IMR-90 (cell line): ENCODE data around the gene ZC3H12D. TPM values are rescaled to one million over a fixed set of nuclear protein-coding genes. Genes with fewer than 3 reads are reported as not detected.
A peak's percentile ranks its signal among the peaks of the same experiment; 100 is the strongest.

Source experiments
- ATAC-seq: fragments of 200-7000 bp; cut with Tn5 transposase; 2 replicates; pipeline ENCODE4 v1.9.1; 2020; ENCODE audit warnings: low read depth, mild to moderate bottlenecking, moderate library complexity
- BruUV-seq: library from RNA; stranded (reverse); fragments of 400-500 nt; replicated peaks from 2 replicates; lab custom pipeline; 2021; lab: Mats Ljungman, UMichigan
- CTCF ChIA-PET: fragments of 300-600 bp; formaldehyde crosslinking; extraction: SDS; loops from one replicate; lab custom pipeline; 2021; ENCODE audit warnings: antibody characterized with exemption; lab: Yijun Ruan, JAX
- POLR2A ChIA-PET: fragments of 300-600 bp; sonication (Branson Sonifier 250); formaldehyde crosslinking; loops from one replicate; lab custom pipeline; 2022; ENCODE audit warnings: antibody characterized with exemption; ENCODE audit not compliant: unreplicated experiment; lab: Charles Lee
- DNase-seq: peaks from one replicate; pipeline ENCODE4 v3.0.0; 2013
- H2AFZ ChIP-seq: replicated peaks from 2 replicates; pipeline ENCODE3; 2013; ENCODE audit warnings: low read length, mild to moderate bottlenecking; ENCODE audit not compliant: poor library complexity
- H2AK5ac ChIP-seq: 2 replicates; pipeline ENCODE4 v1.6.1; 2013; ENCODE audit warnings: low read depth, low read length, inconsistent platforms
- H2AK9ac ChIP-seq: replicated peaks from 2 replicates; pipeline ENCODE3; 2013; ENCODE audit warnings: mild to moderate bottlenecking, low read depth, low read length, moderate library complexity; ENCODE audit not compliant: poor library complexity
- H2BK120ac ChIP-seq: 2 replicates; pipeline ENCODE4 v1.6.1; 2013; ENCODE audit warnings: low read depth, low read length, inconsistent platforms
- H2BK15ac ChIP-seq: 3 replicates; pipeline ENCODE4 v1.6.1; 2013; ENCODE audit warnings: low read depth, low read length, inconsistent platforms
- H2BK20ac ChIP-seq: 2 replicates; pipeline ENCODE4 v1.6.1; 2013; ENCODE audit warnings: low read depth, mild to moderate bottlenecking, inconsistent platforms, low read length, moderate library complexity
- H2BK5ac ChIP-seq: 2 replicates; pipeline ENCODE4 v1.6.1; 2013; ENCODE audit warnings: mild to moderate bottlenecking, low read depth, low read length, inconsistent platforms; ENCODE audit not compliant: poor library complexity, severe bottlenecking
- H3K14ac ChIP-seq: replicated peaks from 2 replicates; pipeline ENCODE4 v1.6.1; 2013; ENCODE audit warnings: low read depth, low read length, inconsistent platforms
- H3K18ac ChIP-seq: 2 replicates; pipeline ENCODE4 v1.6.1; 2013; ENCODE audit warnings: low read depth, low read length, control low read depth
- H3K23ac ChIP-seq: 2 replicates; pipeline ENCODE4 v1.6.1; 2013; ENCODE audit warnings: low read depth, low read length, inconsistent platforms
- H3K27ac ChIP-seq: 2 replicates; pipeline ENCODE4 v1.5.1; 2013; ENCODE audit warnings: mild to moderate bottlenecking, control low read depth, low read length; ENCODE audit not compliant: insufficient read depth
- H3K27me3 ChIP-seq: 2 replicates; pipeline ENCODE4 v1.6.1; 2013; ENCODE audit warnings: low read length; ENCODE audit not compliant: control insufficient read depth, insufficient read depth
- H3K36me3 ChIP-seq: 2 replicates; pipeline ENCODE4 v1.6.1; 2013; ENCODE audit warnings: low read length, mixed read lengths; ENCODE audit not compliant: control insufficient read depth, insufficient read depth
- H3K4ac ChIP-seq: 2 replicates; pipeline ENCODE4 v1.6.1; 2013; ENCODE audit warnings: low read depth, low read length, inconsistent platforms
- H3K4me1 ChIP-seq: 2 replicates; pipeline ENCODE4 v1.6.1; 2013; ENCODE audit warnings: low read length, mixed read lengths; ENCODE audit not compliant: control insufficient read depth, insufficient read depth
- H3K4me2 ChIP-seq: 2 replicates; pipeline ENCODE4 v1.6.1; 2013; ENCODE audit warnings: low read depth, mild to moderate bottlenecking, control low read depth, low read length, moderate library complexity
- H3K4me3 ChIP-seq: 2 replicates; pipeline ENCODE4 v1.5.1; 2013; ENCODE audit warnings: low read depth, mild to moderate bottlenecking, control low read depth, low read length, moderate library complexity; ENCODE audit not compliant: insufficient read depth
- H3K56ac ChIP-seq: 2 replicates; pipeline ENCODE4 v1.6.1; 2013; ENCODE audit warnings: low read length, inconsistent platforms; ENCODE audit not compliant: insufficient read depth; ENCODE audit errors: extremely low read depth
- H3K79me1 ChIP-seq, 2 experiments: 2 replicates each; pipeline ENCODE4 v1.6.1; 2013; ENCODE audit warnings: low read length in 2 of 2, inconsistent platforms in 1 of 2, low read depth in 1 of 2
- H3K9ac ChIP-seq: 2 replicates; pipeline ENCODE4 v1.6.1; 2013; ENCODE audit warnings: low read depth, low read length, control low read depth
- H3K9me1 ChIP-seq: 2 replicates; pipeline ENCODE4 v1.6.1; 2013; ENCODE audit warnings: low read length, inconsistent platforms; ENCODE audit not compliant: insufficient read depth
- H3K9me3 ChIP-seq: 2 replicates; pipeline ENCODE4 v1.6.1; 2013; ENCODE audit warnings: low read length; ENCODE audit not compliant: control insufficient read depth, insufficient read depth
- H4K20me1 ChIP-seq: 2 replicates; pipeline ENCODE4 v1.6.1; 2013; ENCODE audit warnings: low read length, inconsistent platforms; ENCODE audit not compliant: insufficient read depth
- H4K5ac ChIP-seq: 2 replicates; pipeline ENCODE4 v1.6.1; 2013; ENCODE audit warnings: mild to moderate bottlenecking, low read depth, low read length, control low read depth
- H4K8ac ChIP-seq, 2 experiments: 2 replicates each; pipeline ENCODE4 v1.6.1; 2013; ENCODE audit warnings: low read depth in 2 of 2, low read length in 2 of 2, control low read depth in 1 of 2, inconsistent platforms in 1 of 2
- H4K91ac ChIP-seq: 2 replicates; pipeline ENCODE4 v1.6.1; 2013; ENCODE audit warnings: low read depth, low read length, inconsistent platforms; ENCODE audit not compliant: insufficient read depth
- MAFK ChIP-seq: IDR thresholded peaks from 2 replicates; pipeline ENCODE4 v1.6.1; 2012; ENCODE audit warnings: low read depth, low read length, improper control_type of control experiment
- MXI1 ChIP-seq: IDR thresholded peaks from 2 replicates; pipeline ENCODE4 v1.6.1; 2012; ENCODE audit warnings: low read depth, mild to moderate bottlenecking, low read length, moderate library complexity, borderline replicate concordance
- WGBS, 2 experiments: methylation state at CpG; one replicate each; pipeline versions ENCODE4 v1.1.5 to v1.1.7; 2013; ENCODE audit warnings: missing lambda C conversion rate in 2 of 2; ENCODE audit not compliant: insufficient read length in 1 of 2; ENCODE audit errors: extremely low coverage in 2 of 2; 5-methylcytosine and 5-hydroxymethylcytosine counted together
- dilution Hi-C: fragments of 300-500 bp; cut with HindIII; formaldehyde crosslinking; loops from one replicate; pipeline ENCODE4 v1.14.3; 2018; ENCODE audit warnings: low sequenced_read_pairs; ENCODE audit not compliant: unreplicated experiment
- in situ Hi-C: fragments of 300-500 bp; cut with MboI; formaldehyde crosslinking; loops from 3 replicates; pipeline ENCODE4 v1.14.3; 2019; ENCODE audit warnings: low sequenced_read_pairs, inconsistent platforms, mixed read lengths
- intact Hi-C: fragments of 100-400 bp; cut with micrococcal nuclease; formaldehyde crosslinking; loops from 2 replicates; pipeline ENCODE4 v1.10.0; 2022
- polyA plus RNA-seq, 3 experiments: library from polyadenylated mRNA; depleted of rRNA; stranded (reverse); fragments of >200 nt; gene quantifications; 2 replicates each; pipeline ENCODE4 v1.2.3, GENCODE V29; 2012; ENCODE audit warnings: low replicate concordance in 1 of 3
- total RNA-seq: library from RNA; depleted of rRNA; stranded (reverse); fragments of >200 nt; gene quantifications from 2 replicates; pipeline ENCODE4 v1.2.3, GENCODE V29; 2012
- TF ChIP-seq, protein P1 (sequence below): fragments of 150-350 bp; IDR thresholded peaks from 2 replicates; pipeline ENCODE4 v1.6.1; 2016; ENCODE audit warnings: low read depth, mild to moderate bottlenecking, low read length, moderate library complexity, borderline replicate concordance

Gene ZC3H12D
- total and polyA plus RNA-seq, 2 of the 4 experiments (the other 2 are of a cell fraction) = under 0.01 to 0.12 TPM

DNA sequence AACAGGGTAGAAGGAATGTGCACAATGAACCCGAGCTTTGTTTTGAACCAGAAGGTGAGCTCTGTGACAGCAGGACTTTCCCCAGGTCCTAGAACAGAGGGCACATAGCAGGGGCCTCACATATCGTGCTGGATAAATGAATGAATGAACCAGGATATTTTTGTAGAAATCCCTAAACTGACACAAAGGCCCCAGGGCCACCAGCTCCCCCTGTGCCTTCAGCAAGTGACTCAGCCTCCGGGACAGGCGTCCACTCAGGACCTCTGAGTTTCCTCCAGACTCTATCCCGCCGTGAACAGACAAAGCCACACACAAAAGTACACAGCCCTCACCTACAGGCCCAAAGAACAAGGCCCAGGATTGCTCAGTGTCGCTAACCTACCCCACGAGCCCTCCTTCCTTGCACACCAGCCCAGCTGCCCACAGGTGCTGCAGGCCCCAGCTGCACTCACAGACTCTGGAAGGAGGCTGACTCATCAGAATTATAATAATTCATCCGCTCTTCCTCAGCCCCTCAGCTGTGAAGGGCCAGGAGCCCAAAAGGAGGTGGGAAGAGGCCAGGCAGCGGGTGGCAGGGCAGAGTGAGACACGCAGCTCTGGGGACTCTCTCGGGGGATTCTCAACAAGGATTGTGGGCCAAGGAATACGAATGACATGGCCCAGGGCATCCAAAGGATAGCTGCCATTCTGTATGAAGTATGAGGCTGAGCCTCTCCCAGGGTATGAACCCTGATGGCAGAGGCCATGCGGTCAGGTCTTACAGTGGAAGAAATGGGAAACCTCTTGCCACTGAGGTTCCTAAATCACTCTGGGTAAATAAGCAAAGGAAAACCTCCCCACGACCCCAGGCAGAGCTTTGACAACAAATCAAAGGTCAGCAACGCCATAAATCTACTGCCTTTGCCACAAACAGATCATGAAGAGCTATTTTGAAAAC, 43.8 kb downstream of the ZC3H12D start:
- in situ Hi-C loops = no loop called here
- no TSS peak for BruUV-seq
- no peak overlapping the region for H3K23ac ChIP-seq
- peaks cover 2% of the 10 kb centered on the region for H3K27me3 ChIP-seq
- H4K8ac ChIP-seq = no peak overlapping the region
- no peak overlapping the region for H4K5ac ChIP-seq
- H3K36me3 ChIP-seq = no peaks in the 10 kb centered on the region
- intact Hi-C loops = no loop called here
- DNase-seq = peak; percentile 50
- 0 out of 2 replicates have a peak, but pooled peaks cover 4% of the 10 kb centered on the region for H3K9me1 ChIP-seq
- H3K4me1 ChIP-seq = peaks cover 7% of the 10 kb centered on the region; the same call in 1 of the 2 replicates
- H2BK120ac ChIP-seq = no peak overlapping the region
- WGBS, 2 experiments = 70% methylated on average over 4 of the region's 16 CpGs; no CpG with 5 or more reads in 1 of the 2 experiments
- TF ChIP-seq MAFK (peak; percentile 66), MXI1 (no peak)
- TF ChIP-seq, protein P1, sequence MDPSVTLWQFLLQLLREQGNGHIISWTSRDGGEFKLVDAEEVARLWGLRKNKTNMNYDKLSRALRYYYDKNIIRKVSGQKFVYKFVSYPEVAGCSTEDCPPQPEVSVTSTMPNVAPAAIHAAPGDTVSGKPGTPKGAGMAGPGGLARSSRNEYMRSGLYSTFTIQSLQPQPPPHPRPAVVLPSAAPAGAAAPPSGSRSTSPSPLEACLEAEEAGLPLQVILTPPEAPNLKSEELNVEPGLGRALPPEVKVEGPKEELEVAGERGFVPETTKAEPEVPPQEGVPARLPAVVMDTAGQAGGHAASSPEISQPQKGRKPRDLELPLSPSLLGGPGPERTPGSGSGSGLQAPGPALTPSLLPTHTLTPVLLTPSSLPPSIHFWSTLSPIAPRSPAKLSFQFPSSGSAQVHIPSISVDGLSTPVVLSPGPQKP = no peak
- no peaks in the 10 kb centered on the region for H3K79me1 ChIP-seq
- no peak overlapping the region for H3K4me3 ChIP-seq
- no peak overlapping the region for H3K56ac ChIP-seq
- H3K27ac ChIP-seq = no peak overlapping the region
- no peak overlapping the region for H3K4me2 ChIP-seq
- H2AK5ac ChIP-seq = no peak overlapping the region
- ChIA-PET CTCF (interaction anchor here (1.0 to 2.1 kb wide), 2 partner anchors 9 to 76 kb away, joined by 4 to 6 read pairs; no protein-coding TSS in a partner anchor), POLR2A (no interaction called here)
- no peak overlapping the region for H4K91ac ChIP-seq
- peak; percentile 49 for ATAC-seq
- no peak overlapping the region for H3K4ac ChIP-seq
- H2AFZ ChIP-seq = peak overlapping the region; percentile 40
- dilution Hi-C loops = no loop called here
- H3K18ac ChIP-seq = no peak overlapping the region
- H2BK5ac ChIP-seq = no peak overlapping the region
- no peaks in the 10 kb centered on the region for H3K9me3 ChIP-seq
- no peak overlapping the region for H3K14ac ChIP-seq
- H2AK9ac ChIP-seq = peak overlapping the region; percentile 66
- H2BK15ac ChIP-seq = no peak overlapping the region
- H4K20me1 ChIP-seq = no peaks in the 10 kb centered on the region
- H2BK20ac ChIP-seq = no peak overlapping the region
- H3K9ac ChIP-seq = no peak overlapping the region
